Measurements from ENCODE around the gene PCSK5.

DNA sequence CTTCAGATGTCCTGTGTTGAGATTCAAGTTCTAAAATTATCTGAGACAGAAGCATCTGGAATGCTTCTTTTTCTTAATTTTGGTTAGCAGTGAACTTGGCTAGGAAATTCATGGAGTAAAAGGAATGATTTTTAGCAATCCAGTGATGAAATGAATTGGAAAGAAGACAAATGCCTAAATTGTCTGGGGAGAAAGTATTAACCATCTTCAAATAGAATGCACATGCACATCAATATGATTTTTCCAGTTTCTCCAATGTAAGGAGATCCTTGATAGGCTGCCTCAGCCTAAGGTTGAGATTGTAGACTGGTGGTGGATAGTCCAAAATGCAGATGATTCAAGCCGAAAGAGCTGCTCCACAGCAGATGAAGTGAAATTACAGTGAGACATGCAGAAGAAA is 106.7 kb downstream of the PCSK5 start:
- TF ChIP-seq CTCF (IDR thresholded peaks at IDR 0.05; ENCODE audit: borderline replicate concordance, extremely low read depth, low read length, poor library complexity, severe bottlenecking) (no peak), EZH2 (IDR thresholded peaks at IDR 0.05; ENCODE audit: borderline replicate concordance, low read depth, low read length, severe bottlenecking) (no peak)

All from DND-41 (cell line).